Measurements from ENCODE around the gene CEP41. TPM values are rescaled to one million over a fixed set of nuclear protein-coding genes. Genes with fewer than 3 reads are reported as not detected.
A peak's percentile ranks its signal among the peaks of the same experiment; 100 is the strongest.

The CEP41 gene
- polyA plus RNA-seq, 1 donor (not counting 4 experiments of a cell fraction or from before 2014, with no cell fraction given), result 13.4 TPM

GRCh38 chr7:130486954-130487436 is 46.2 kb upstream of the CEP41 start:
- Histone ChIP-seq H4K20me1 (ENCODE audit: control insufficient read depth, extremely low read depth, insufficient read depth, low read length) (no peaks in the 10 kb centered on the region), H3K9ac (ENCODE audit: control insufficient read depth, extremely low read depth, insufficient read depth, low read length) (no peak overlapping the region), H3K27ac (ENCODE audit: control insufficient read depth, insufficient read depth, low read length) (no peak overlapping the region), H3K4me1 (ENCODE audit: control insufficient read depth, extremely low read depth, insufficient read depth, low read length) (peaks cover 19% of the 10 kb centered on the region), H2AFZ (ENCODE audit: control insufficient read depth, low read length) (peak overlapping the region; percentile 89), H3K4me2 (ENCODE audit: control insufficient read depth, extremely low read depth, insufficient read depth, low read depth, low read length) (peak overlapping the region; percentile 81), H3K9me3 (ENCODE audit: control insufficient read depth, low read depth, low read length) (no peaks in the 10 kb centered on the region), H3K79me2 (ENCODE audit: control insufficient read depth, insufficient read depth, low read length) (no peaks in the 10 kb centered on the region), H3K4me3 (ENCODE audit: control insufficient read depth in 2 of 3, extremely low read depth in 1 of 3, insufficient read depth in 2 of 3, low read depth in 1 of 3, low read length in 3 of 3) (peak overlapping the region in 1 of 3 experiments; percentile 52), H3K9me1 (ENCODE audit: control insufficient read depth, extremely low read depth, insufficient read depth, low read length) (no peaks in the 10 kb centered on the region), H3K36me3 (ENCODE audit: control insufficient read depth in 2 of 2, extremely low read depth in 1 of 2, insufficient read depth in 2 of 2, low read length in 2 of 2) (no peaks in the 10 kb centered on the region), H3K27me3 (ENCODE audit: control insufficient read depth, extremely low read depth, insufficient read depth, low read length) (peaks cover 27% of the 10 kb centered on the region)
- dilution Hi-C loops (cut with MboI; ENCODE audit: extremely low pct_ligation_motif_present, low sequenced_read_pairs), result no loop called here
- DNase-seq (ENCODE audit: low read depth, low spot score) (no peak), FAIRE-seq (no peak)
- TF ChIP-seq CTCF (optimal IDR thresholded peaks at IDR 0.05 in 1 of 3, IDR thresholded peaks at IDR 0.05 in 1 of 3, conservative IDR thresholded peaks at IDR 0.05 in 1 of 3; ENCODE audit: extremely low read depth in 1 of 3, insufficient read depth in 2 of 3, low read length in 3 of 3) (no peak), EZH2 (IDR thresholded peaks at IDR 0.05; ENCODE audit: low read length) (no peak)

- Histone ChIP-seq H3K9me3 (ENCODE audit: control insufficient read depth, low read depth, low read length) (no peaks in the 10 kb centered on the region), H3K36me3 (ENCODE audit: control insufficient read depth in 2 of 2, extremely low read depth in 1 of 2, insufficient read depth in 2 of 2, low read length in 2 of 2) (no peaks in the 10 kb centered on the region), H3K9me1 (ENCODE audit: control insufficient read depth, extremely low read depth, insufficient read depth, low read length) (no peaks in the 10 kb centered on the region), H3K4me1 (ENCODE audit: control insufficient read depth, extremely low read depth, insufficient read depth, low read length) (peaks cover 19% of the 10 kb centered on the region), H3K27me3 (ENCODE audit: control insufficient read depth, extremely low read depth, insufficient read depth, low read length) (peaks cover 22% of the 10 kb centered on the region), H3K4me2 (ENCODE audit: control insufficient read depth, extremely low read depth, insufficient read depth, low read depth, low read length) (peak overlapping the region; percentile 81), H3K9ac (ENCODE audit: control insufficient read depth, extremely low read depth, insufficient read depth, low read length) (peak overlapping the region; percentile 44), H4K20me1 (ENCODE audit: control insufficient read depth, extremely low read depth, insufficient read depth, low read length) (no peaks in the 10 kb centered on the region), H3K4me3 (ENCODE audit: control insufficient read depth in 2 of 3, extremely low read depth in 1 of 3, insufficient read depth in 2 of 3, low read depth in 1 of 3, low read length in 3 of 3) (peak overlapping the region; percentile 22 to 61 (median 52)), H3K79me2 (ENCODE audit: control insufficient read depth, insufficient read depth, low read length) (no peaks in the 10 kb centered on the region), H3K27ac (ENCODE audit: control insufficient read depth, insufficient read depth, low read length) (no peak overlapping the region), H2AFZ (ENCODE audit: control insufficient read depth, low read length) (peak overlapping the region; percentile 89)
- no peak for TF ChIP-seq EZH2 (IDR thresholded peaks at IDR 0.05; ENCODE audit: low read length)
- peak; percentile 66 to 79 (median 77) for TF ChIP-seq CTCF (optimal IDR thresholded peaks at IDR 0.05 in 1 of 3, IDR thresholded peaks at IDR 0.05 in 1 of 3, conservative IDR thresholded peaks at IDR 0.05 in 1 of 3; ENCODE audit: extremely low read depth in 1 of 3, insufficient read depth in 2 of 3, low read length in 3 of 3)
- no peak for FAIRE-seq
- dilution Hi-C loops (cut with MboI; ENCODE audit: extremely low pct_ligation_motif_present, low sequenced_read_pairs), result no loop called here
- peak; percentile 15 for DNase-seq (ENCODE audit: low read depth, low spot score)
Measured at GRCh38 chr7:130486114-130486953, 45.5 kb upstream of the CEP41 start.
